Measurements from ENCODE around the gene CUTC. TPM values are rescaled to one million over a fixed set of nuclear protein-coding genes. Genes with fewer than 3 reads are reported as not detected.

CUTC gene
- total and polyA plus RNA-seq, 9 donors, result 12.4 to 20.6 (median 14.1) TPM

GRCh38 chr10:99708428-99709012 is 23.5 kb upstream of the CUTC start:
- no peak for DNase-seq
- 75 to 77% (median 75%) methylated on average over 1 of the region's 1 CpG for WGBS, 3 donors
- intact Hi-C loops (cut with DNase I), result no loop called here
- H3K9me3 ChIP-seq, result no peaks in the 10 kb centered on the region
- no peaks in the 10 kb centered on the region for H3K36me3 ChIP-seq
- H3K27me3 ChIP-seq, result no peaks in the 10 kb centered on the region
- no peak for TF ChIP-seq EP300 (IDR thresholded peaks at IDR 0.05)
- TF ChIP-seq CTCF (IDR thresholded peaks at IDR 0.05), result no peak
- no peak for TF ChIP-seq POLR2A (IDR thresholded peaks at IDR 0.05)
- H3K4me1 ChIP-seq (ENCODE audit: insufficient read depth), result no peaks in the 10 kb centered on the region
- H3K4me3 ChIP-seq, result no peak overlapping the region
- peak overlapping the region in 1 of 2 donors; percentile 12 for H3K27ac ChIP-seq

- no peak overlapping the region for H3K4me3 ChIP-seq
- no peak for DNase-seq
- no peaks in the 10 kb centered on the region for H3K9me3 ChIP-seq
- H3K4me1 ChIP-seq (ENCODE audit: insufficient read depth), result peaks cover 3% of the 10 kb centered on the region
- intact Hi-C loops (cut with DNase I), result loop anchor here in 1 of 4 donors (10.0 kb wide), 2 partner anchors 275 to 315 kb away; partner anchors contain the start of gene GOT1
- no peak overlapping the region for H3K27ac ChIP-seq
- 40 to 46% (median 45%) methylated on average over 4 of the region's 4 CpGs for whole genome bisulfite sequencing, 3 donors
- no peaks in the 10 kb centered on the region for H3K36me3 ChIP-seq
- no peak for TF ChIP-seq EP300 (IDR thresholded peaks at IDR 0.05)
- TF ChIP-seq POLR2A (IDR thresholded peaks at IDR 0.05), result no peak
- no peak for TF ChIP-seq CTCF (IDR thresholded peaks at IDR 0.05)
- H3K27me3 ChIP-seq, result no peaks in the 10 kb centered on the region
Measured at GRCh38 chr10:99709480-99710229, 22.4 kb upstream of the CUTC start.

- intact Hi-C loops (cut with DNase I), result loop anchor here in 1 of 4 donors (10.0 kb wide), 2 partner anchors 276 to 316 kb away; partner anchors contain the start of gene GOT1
- H3K4me1 ChIP-seq (ENCODE audit: insufficient read depth), result peaks cover 3% of the 10 kb centered on the region
- no peak overlapping the region for H3K27ac ChIP-seq
- no peaks in the 10 kb centered on the region for H3K27me3 ChIP-seq
- peak in 2 of 5 donors; percentile 28 to 38 for DNase-seq
- H3K9me3 ChIP-seq, result no peaks in the 10 kb centered on the region
- H3K4me3 ChIP-seq, result no peak overlapping the region
- peak in 2 of 3 donors; percentile 10 to 18 for TF ChIP-seq CTCF (IDR thresholded peaks at IDR 0.05)
- no peak for TF ChIP-seq POLR2A (IDR thresholded peaks at IDR 0.05)
- TF ChIP-seq EP300 (IDR thresholded peaks at IDR 0.05), result no peak
- H3K36me3 ChIP-seq, result no peaks in the 10 kb centered on the region
Measured at GRCh38 chr10:99711129-99711719, 20.8 kb upstream of the CUTC start.

- Histone ChIP-seq H3K4me3 (no peak overlapping the region), H3K27ac (no peak overlapping the region), H3K9me3 (no peaks in the 10 kb centered on the region), H3K4me1 (ENCODE audit: insufficient read depth) (peaks cover 3% of the 10 kb centered on the region), H3K27me3 (no peaks in the 10 kb centered on the region), H3K36me3 (no peaks in the 10 kb centered on the region)
- no peak for DNase-seq
- TF ChIP-seq EP300 (IDR thresholded peaks at IDR 0.05) (no peak), POLR2A (IDR thresholded peaks at IDR 0.05) (no peak), CTCF (IDR thresholded peaks at IDR 0.05) (no peak)
- intact Hi-C loops (cut with DNase I), result loop anchor here in 1 of 4 donors (10.0 kb wide), 2 partner anchors 280 to 320 kb away; partner anchors contain the start of gene GOT1
- 48 to 68% (median 49%) methylated on average over 5 of the region's 5 CpGs for WGBS, 3 donors
Measured at GRCh38 chr10:99714446-99714845, 17.6 kb upstream of the CUTC start.
